ENCODE data around the gene POLR1E.
"Not testable (repeated sequence)": the region's sequence is repeated elsewhere in the genome, so short reads cannot be mapped to it uniquely, and the experiment has no call there.

DNA sequence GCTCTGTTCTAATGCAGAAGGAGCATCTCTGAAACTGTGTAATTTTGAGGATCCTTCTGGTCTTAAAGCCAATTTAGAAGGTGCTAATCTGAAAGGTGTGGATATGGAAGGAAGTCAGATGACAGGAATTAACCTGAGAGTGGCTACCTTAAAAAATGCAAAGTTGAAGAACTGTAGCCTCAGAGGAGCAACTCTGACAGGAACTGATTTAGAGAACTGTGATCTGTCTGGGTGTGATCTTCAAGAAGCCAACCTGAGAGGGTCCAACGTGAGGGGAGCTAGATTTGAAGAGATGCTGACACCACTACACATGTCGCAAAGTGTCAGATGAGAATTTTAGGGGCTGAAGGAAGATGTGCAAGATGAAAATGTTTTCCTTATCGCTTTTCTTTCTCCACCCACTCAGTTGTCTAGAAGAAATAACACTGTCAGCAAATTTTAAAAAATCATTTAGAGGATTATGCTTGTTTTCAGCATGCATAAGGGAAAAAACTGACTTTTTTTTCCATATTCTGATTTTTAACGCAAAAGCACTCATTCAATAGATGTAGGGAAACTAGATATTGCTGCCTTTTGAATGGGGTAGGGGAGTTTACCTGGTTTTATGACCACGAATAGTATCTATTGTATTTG is 7.6 kb upstream of the POLR1E start:
- TF ChIP-seq, protein P1, sequence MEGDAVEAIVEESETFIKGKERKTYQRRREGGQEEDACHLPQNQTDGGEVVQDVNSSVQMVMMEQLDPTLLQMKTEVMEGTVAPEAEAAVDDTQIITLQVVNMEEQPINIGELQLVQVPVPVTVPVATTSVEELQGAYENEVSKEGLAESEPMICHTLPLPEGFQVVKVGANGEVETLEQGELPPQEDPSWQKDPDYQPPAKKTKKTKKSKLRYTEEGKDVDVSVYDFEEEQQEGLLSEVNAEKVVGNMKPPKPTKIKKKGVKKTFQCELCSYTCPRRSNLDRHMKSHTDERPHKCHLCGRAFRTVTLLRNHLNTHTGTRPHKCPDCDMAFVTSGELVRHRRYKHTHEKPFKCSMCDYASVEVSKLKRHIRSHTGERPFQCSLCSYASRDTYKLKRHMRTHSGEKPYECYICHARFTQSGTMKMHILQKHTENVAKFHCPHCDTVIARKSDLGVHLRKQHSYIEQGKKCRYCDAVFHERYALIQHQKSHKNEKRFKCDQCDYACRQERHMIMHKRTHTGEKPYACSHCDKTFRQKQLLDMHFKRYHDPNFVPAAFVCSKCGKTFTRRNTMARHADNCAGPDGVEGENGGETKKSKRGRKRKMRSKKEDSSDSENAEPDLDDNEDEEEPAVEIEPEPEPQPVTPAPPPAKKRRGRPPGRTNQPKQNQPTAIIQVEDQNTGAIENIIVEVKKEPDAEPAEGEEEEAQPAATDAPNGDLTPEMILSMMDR (IDR thresholded peaks at IDR 0.05; ENCODE audit: low read length) = not testable (repeated sequence)
- TF ChIP-seq EZH2 (optimal IDR thresholded peaks at IDR 0.05; ENCODE audit: low read depth, low read length); EZH2phosphoT487 (IDR thresholded peaks at IDR 0.05; ENCODE audit: low read length): not testable (repeated sequence)

All from MM.1S (cell line).